ENCODE measurements around the gene ANKRD53. TPM values are rescaled to one million over a fixed set of nuclear protein-coding genes. Genes with fewer than 3 reads are reported as not detected.

ANKRD53 gene
- total and polyA plus RNA-seq, 9 of the 15 experiments (the other 6 are each of a cell fraction or from before 2014, with no cell fraction given): 0.18 TPM; not detected in 8

GRCh38 chr2:70984576-70985282 is 6.3 kb downstream of the ANKRD53 start (continued):
- no peak for TF ChIP-seq ELK3 (CRISPR knock-in tag; IDR thresholded peaks at IDR 0.05)

GRCh38 chr2:70985283-70985688 is 6.9 kb downstream of the ANKRD53 start:
- peaks cover 0 to 6% of the 10 kb centered on the region in 2 experiments; a peak in 2 of 5 replicates for H3K4me1 ChIP-seq (replicated peaks in 1 of 2; ENCODE audit: control insufficient read depth in 2 of 2, insufficient read depth in 2 of 2, low read length in 2 of 2)
- H3K9ac ChIP-seq (ENCODE audit: insufficient read depth in 1 of 2, low read depth in 2 of 2, low read length in 2 of 2): no peak overlapping the region
- no peak overlapping the region for H3K27ac ChIP-seq (ENCODE audit: extremely low read depth, low read depth, low read length)
- no peak for DNase-seq (ENCODE audit: extremely low read depth in 1 of 4, low spot score in 3 of 4)
- H3K79me2 ChIP-seq (ENCODE audit: control insufficient read depth, insufficient read depth, low read length): no peaks in the 10 kb centered on the region
- no peak for FAIRE-seq
- WGBS (ENCODE audit: insufficient coverage, low coverage, missing lambda C conversion rate): 70% methylated on average over 5 of the region's 5 CpGs
- peaks cover 49% of the 10 kb centered on the region for H3K36me3 ChIP-seq (ENCODE audit: control insufficient read depth, insufficient read depth, low read length)
- TF ChIP-seq TEAD4 (IDR thresholded peaks at IDR 0.05; ENCODE audit: low read length): no peak
- no peak for TF ChIP-seq TEAD4 (CRISPR knock-in tag; IDR thresholded peaks at IDR 0.05; ENCODE audit: borderline replicate concordance)
- TF ChIP-seq ZBTB7A (IDR thresholded peaks at IDR 0.05; ENCODE audit: borderline replicate concordance, control insufficient read depth, low read depth, low read length): no peak
- no peak for TF ChIP-seq NCOA1 (IDR thresholded peaks at IDR 0.05; ENCODE audit: low read depth)
- no peak for TF ChIP-seq BRD4 (IDR thresholded peaks at IDR 0.05)
- no peak for TF ChIP-seq TEAD1 (CRISPR knock-in tag; IDR thresholded peaks at IDR 0.05)
- no peak for TF ChIP-seq EP300 (IDR thresholded peaks at IDR 0.05; ENCODE audit: low read length)
- no peaks in the 10 kb centered on the region; the same call in 1 of the 2 replicates for H3K9me3 ChIP-seq (replicated peaks; ENCODE audit: control insufficient read depth, insufficient read depth, low read depth, low read length)
- H3K9me1 ChIP-seq (ENCODE audit: control insufficient read depth, insufficient read depth, low read length): no peaks in the 10 kb centered on the region
- in situ Hi-C loops (cut with MboI) (no loop called here), intact Hi-C loops (cut with micrococcal nuclease) (no loop called here)
- BruUV-seq (replicated peaks): no TSS peak
- CTCF ChIA-PET (ENCODE audit: low intra/inter-chr PET ratio): interaction anchor here (0.7 kb wide), 1 partner anchor 21 kb away, joined by 3 read pairs; no protein-coding TSS in a partner anchor
- no peak overlapping the region for H3K4me3 ChIP-seq
- H4K20me1 ChIP-seq (replicated peaks; ENCODE audit: control insufficient read depth, insufficient read depth, low read length): 0 out of 2 replicates have a peak, but pooled peaks cover 3% of the 10 kb centered on the region
- H3K27me3 ChIP-seq (ENCODE audit: control insufficient read depth in 2 of 2, insufficient read depth in 2 of 2, low read length in 2 of 2): no peaks in the 10 kb centered on the region
- H3K4me2 ChIP-seq (ENCODE audit: insufficient read depth, low read length): no peak overlapping the region
- no peak overlapping the region for H2AFZ ChIP-seq (ENCODE audit: low read depth, low read length)
- POLR2A ChIA-PET: no interaction called here
- ATAC-seq: no peak

All from K562 (cell line).